Measurements from ENCODE around the gene OR2AG2.
"Not testable (repeated sequence)": the region's sequence is repeated elsewhere in the genome, so short reads cannot be mapped to it uniquely, and the experiment has no call there.

OR2AG2 gene

GRCh38 chr11:6771926-6772893, at the start of gene OR2AG2:
Gene OR2AG2, minus strand, starts transcription at chr11:6771976. Its CDS starts 3,019 bp downstream, at chr11:6768957.
- no peak for DNase-seq

DNA sequence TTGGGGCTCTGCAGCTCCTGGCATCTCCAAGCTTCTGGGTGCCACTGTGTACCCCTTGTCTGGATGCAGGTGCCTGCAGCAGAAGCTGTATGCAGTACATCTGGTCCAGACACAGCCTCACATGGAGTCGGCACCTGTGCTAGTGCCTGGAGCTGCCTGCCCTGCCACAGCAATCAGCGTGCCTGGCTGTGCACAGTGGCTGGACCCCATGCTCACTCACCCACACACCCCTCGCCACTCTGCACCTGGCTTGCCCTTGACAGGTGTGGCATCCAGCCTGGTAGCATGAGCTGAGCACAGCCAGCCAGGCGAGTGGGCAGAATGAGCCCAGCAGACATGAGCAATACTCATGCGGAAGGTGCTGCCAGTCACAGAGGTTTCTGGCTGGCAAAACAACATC, 47.2 kb upstream of the OR2AG2 start:
- no peak for DNase-seq

DNA sequence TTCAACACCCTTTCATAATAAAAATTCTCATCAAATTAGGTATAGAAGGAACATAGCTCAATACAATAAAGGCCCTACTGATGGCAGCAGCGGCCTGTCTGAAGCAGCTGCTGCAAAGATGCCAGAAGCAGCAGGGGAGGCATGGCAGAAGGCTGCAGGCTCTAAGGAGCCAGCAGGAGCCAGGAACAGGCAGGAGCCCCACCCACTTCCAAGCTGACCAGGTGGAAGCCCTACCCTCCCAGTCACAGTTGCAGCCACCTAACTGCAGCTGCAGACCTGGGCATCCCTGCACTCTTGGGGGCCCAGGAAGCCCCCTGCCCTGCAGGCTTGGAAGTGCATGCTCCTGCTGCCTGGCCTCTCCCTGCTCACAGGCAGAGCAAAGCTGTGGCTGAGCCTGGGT, 45.9 kb upstream of the OR2AG2 start:
- no peak for DNase-seq

DNA sequence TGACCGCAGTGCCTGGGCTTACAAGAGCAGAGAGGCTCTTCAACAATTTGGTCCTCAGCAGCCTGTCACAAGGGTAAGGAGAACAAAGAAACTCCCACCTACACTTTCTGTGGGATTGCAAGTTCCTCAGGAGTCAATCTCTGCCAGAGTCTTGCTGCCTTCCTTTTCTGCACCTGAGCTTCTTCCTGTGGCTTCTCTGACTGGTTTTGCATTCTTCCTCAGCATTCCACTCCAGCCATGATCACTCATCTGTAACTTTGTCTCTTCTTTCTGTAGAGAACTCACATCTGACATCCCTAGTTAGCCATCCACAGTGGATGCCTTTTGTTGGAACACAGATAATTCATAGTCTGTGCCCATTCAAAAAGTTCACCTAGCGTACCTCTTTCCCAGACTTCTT, 41.9 kb upstream of the OR2AG2 start:
- DNase-seq, result no peak

DNA sequence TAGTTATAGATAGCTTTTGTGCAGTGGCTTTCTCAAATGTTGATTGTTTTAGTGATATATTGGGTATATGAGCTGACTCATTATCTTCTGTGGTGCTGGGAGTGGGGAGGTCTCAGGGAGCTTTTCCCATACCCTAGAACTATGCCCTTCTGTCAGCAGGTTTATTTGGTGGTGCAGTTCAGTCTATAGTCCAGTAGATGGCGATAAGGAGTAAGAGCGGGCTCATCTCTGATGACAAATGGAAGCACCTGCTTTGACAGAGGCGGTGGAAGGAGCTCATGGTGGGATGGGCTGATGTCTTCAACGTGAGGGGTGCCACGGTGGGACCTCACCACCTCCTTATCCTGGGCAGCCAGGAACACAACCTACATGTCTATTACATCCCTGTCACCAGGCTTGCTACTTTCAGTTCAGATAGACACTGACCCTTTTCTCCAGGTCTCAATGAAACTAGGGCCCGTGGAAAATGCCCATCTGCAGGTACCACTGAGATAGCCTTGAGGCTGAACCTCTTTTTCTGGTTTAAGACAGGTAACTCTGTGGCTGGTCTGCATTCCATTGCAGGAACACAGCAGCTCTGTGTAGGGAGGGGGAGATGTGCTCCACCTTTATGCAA, 40.7 kb upstream of the OR2AG2 start:
- DNase-seq, result peak; percentile 60

DNA sequence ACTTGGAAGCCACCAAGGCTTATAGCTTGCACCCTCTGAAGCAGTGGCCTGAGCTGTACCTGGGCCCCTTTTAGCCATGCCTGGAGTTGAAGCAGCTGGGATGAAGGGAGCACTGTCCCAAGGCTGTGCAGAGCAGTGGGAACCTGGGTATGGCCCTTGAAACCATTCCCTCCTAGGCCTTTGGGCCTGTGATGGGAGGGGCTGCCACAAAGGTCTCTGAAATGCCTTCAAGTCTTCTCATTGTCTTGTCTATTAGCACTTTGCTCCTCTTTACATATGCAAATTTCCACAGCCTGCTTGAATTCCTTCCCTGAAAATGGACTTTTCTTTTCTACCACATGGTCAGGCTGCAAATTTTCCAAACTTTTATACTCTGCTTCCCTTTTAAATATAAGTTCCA, 29.3 kb upstream of the OR2AG2 start:
- DNase-seq, result not testable (repeated sequence)

GRCh38 chr11:6799402-6799801, 27.6 kb upstream of the OR2AG2 start, which contains the start of gene OR6A2:
Gene OR6A2, minus strand, starts transcription at chr11:6799689. Its CDS starts 3,981 bp downstream, at chr11:6795708.
- DNase-seq, result no peak

- DNase-seq, result no peak
Observed at GRCh38 chr11:6794639-6795038, 22.9 kb upstream of the OR2AG2 start.

DNA sequence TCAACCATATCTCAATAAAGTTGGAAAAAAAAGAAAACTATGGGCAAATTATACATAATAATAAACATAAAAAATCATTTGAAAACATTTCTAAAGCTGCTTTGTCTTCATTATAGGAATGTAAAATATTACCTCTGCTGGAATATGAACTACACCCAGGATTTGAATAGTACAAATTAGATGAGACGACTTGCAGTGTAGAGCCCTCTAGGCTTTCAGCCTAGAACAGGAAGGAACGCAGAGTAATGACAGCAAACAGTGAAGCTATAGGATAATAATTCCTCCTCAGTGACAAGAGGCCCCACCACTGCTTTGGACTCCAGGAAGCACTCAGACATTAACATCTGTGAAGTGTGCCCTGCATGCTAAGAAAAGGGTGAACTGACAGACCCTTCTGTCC, 18.8 kb upstream of the OR2AG2 start:
- no peak for DNase-seq

- no peak for DNase-seq
Observed at GRCh38 chr11:6782720-6783119, 10.9 kb upstream of the OR2AG2 start, which contains the start of gene OR2AG1. Gene OR2AG1, plus strand, starts transcription at chr11:6783020. Its CDS starts 2,018 bp downstream, at chr11:6785038.

GRCh38 chr11:6780829-6781228, 9.1 kb upstream of the OR2AG2 start:
- DNase-seq, result no peak

DNA sequence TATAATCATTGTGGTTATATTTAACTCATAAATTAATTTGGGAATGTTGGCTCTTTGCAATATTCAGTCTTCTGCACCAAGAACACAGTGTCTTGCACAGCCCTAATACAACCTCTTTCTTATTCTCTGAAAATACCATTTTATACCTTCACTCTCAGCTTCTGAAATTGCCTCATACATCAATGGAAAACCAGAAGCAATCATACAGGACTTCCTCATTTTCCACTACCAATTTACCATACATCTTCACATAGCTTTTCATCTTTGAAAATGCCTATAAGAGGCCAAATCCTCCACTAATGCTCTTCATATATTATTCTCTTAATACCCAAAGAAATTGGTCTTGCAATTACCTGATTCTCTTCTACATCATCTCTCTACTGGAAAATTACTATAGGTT, 6.7 kb upstream of the OR2AG2 start:
- DNase-seq, result no peak

DNA sequence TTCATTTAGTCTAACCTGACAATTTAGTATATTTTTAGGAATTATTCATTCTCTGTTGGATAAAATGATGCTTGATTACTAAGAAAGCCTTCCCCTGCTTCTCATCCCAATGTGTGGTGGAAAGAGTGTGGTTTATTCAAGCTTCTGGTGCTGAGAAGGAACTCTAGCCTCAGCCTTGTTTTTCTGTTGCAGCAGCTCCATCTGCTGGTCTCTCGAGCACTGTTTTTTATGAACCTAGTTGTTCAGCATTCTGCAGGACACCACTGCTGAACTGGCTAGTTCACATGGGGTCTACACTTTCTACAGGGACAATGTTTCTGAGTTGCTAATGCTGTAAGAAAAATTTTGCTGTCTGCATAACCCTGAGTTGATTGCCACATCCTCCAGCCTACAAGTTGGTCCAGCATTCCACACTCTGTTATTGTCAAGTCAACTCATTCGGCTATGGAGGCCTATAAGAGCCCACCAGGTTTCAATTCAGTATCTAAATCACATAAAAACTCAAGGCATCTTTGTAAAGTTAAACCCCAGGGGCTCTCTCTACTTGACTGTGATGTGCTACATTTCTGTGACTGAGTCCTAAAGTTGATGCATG, 14.3 kb downstream of the OR2AG2 start:
- DNase-seq, result peak; percentile 50

GRCh38 chr11:6755953-6756347, 15.8 kb downstream of the OR2AG2 start:
- no peak for DNase-seq

GRCh38 chr11:6755303-6755952, 16.3 kb downstream of the OR2AG2 start:
- DNase-seq, result peak; percentile 44

- DNase-seq, result no peak
Observed at GRCh38 chr11:6747097-6747668, 24.6 kb downstream of the OR2AG2 start.

DNA sequence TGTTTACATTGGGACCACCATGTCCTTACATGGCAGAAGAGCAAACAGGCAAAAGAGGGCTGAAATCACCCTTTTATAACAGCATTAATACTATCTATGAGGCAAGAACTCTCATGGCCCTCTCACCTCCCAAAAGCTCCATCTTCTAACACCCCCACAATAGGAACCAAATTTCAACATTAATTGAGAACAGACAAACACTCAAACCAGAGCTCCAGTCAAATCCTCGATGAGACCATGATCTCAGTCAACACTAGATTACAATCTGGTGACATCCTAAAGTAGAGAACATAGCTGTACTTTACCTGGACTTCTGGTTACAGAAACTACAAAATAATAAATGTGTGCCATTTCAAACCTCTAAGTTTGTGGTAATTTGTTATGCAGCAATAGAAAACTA, 25.1 kb downstream of the OR2AG2 start:
- no peak for DNase-seq

- DNase-seq, result no peak
Observed at GRCh38 chr11:6746086-6746618, 25.6 kb downstream of the OR2AG2 start.

GRCh38 chr11:6745465-6746015, 26.2 kb downstream of the OR2AG2 start:
- DNase-seq, result no peak

DNA sequence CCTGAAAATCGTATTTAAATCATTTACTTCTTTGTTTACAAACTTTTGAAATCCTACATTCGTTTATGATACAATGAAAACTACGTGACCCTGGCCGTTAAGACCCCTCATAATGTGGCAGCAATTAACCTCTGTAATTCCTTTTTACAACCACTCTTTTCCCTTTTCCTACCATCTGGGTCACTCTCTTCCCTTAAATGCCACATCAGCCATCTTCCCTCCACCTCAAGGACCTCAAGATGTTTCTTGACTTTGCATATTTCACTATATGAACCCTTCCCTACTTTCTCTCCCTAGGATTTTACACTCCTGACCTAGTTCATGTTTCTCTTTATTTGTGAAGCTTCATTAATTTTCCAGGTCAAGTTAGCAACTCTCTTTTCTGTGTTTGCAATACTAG, 26.8 kb downstream of the OR2AG2 start:
- no peak for DNase-seq

- no peak for DNase-seq
Observed at GRCh38 chr11:6742260-6742659, 29.5 kb downstream of the OR2AG2 start.

- DNase-seq, result no peak
Observed at GRCh38 chr11:6738590-6738989, 33.2 kb downstream of the OR2AG2 start.

All from NCI-H345 (cell line).